DND-41 (cell line): ENCODE data around the gene ADAMTSL2.

Experiments used
- CTCF ChIP-seq: IDR thresholded peaks from 2 replicates; pipeline ENCODE4 v1.5.1; 2012; ENCODE audit warnings: borderline replicate concordance, low read length, moderate library complexity, mild to moderate bottlenecking; ENCODE audit not compliant: poor library complexity, severe bottlenecking; ENCODE audit errors: extremely low read depth
- EZH2 ChIP-seq: IDR thresholded peaks from 3 replicates; pipeline ENCODE4 v1.6.1; 2012; ENCODE audit warnings: borderline replicate concordance, low read depth, mild to moderate bottlenecking, moderate library complexity, low read length, inconsistent platforms; ENCODE audit not compliant: severe bottlenecking

- TF ChIP-seq CTCF, result no peak
- no peak for TF ChIP-seq EZH2
Measured at GRCh38 chr9:133576031-133576874, 41.7 kb downstream of the ADAMTSL2 start.
